Non-pigmented ciliary epithelial cell (primary cell): ENCODE measurements around the gene SLC2A3.
"Not testable (repeated sequence)": the region's sequence is repeated elsewhere in the genome, so short reads cannot be mapped to it uniquely, and the experiment has no call there.

ENCODE experiments used
- DNase-seq: peaks from one replicate; pipeline ENCODE4 v3.0.0-alpha.2; 2010; ENCODE audit warnings: low read depth

The SLC2A3 gene

GRCh38 chr12:7935590-7936581 is at the start of gene SLC2A3:
Gene SLC2A3 (minus strand): TSS chr12:7936187. CDS start chr12:7936034, 153 bp downstream.
- DNase-seq: peak; percentile 73

- DNase-seq: no peak
These were observed 48.9 kb upstream of the SLC2A3 start for GRCh38 chr12:7984900-7985299.

DNA sequence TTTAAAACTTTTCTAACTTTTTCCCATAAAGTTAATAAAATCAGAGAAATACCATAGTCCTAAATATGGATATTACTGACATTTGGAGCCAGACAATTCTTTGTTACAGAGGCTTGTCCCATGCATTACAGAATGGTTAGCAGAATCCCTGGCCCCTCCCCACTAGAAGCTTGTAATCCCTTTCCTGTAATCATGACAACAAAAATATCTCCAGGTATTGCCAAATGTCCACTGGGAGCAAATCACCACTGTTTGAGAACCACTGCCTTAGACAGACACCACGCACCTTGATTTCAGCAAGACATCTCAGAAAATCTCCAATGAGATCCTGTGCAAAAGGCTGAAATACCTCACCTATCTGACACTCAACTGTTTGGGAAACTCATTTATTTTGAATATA is 47.5 kb upstream of the SLC2A3 start:
- not testable (repeated sequence) for DNase-seq

- DNase-seq: not testable (repeated sequence)
These were observed 47.0 kb upstream of the SLC2A3 start for GRCh38 chr12:7983019-7983418.

DNA sequence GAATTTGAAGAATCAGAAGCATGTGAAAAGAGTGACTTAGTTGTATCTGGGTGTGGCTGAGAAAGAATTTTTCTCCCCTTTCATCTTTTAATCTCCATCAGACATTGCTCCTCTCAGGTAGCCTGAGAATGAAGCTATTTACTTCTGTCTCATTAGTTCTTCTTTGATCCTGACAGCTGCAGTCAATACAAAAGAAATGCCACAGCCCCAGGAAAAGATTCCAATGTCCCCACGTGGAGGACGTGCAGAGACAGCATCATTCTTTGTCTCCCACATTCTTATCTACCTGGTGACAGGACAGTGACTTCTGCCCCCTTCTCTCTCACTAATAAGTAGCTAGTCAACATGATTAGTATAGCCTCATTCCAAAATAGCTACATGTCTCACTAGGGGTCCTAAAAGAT is 46.3 kb upstream of the SLC2A3 start:
- DNase-seq: not testable (repeated sequence)

DNA sequence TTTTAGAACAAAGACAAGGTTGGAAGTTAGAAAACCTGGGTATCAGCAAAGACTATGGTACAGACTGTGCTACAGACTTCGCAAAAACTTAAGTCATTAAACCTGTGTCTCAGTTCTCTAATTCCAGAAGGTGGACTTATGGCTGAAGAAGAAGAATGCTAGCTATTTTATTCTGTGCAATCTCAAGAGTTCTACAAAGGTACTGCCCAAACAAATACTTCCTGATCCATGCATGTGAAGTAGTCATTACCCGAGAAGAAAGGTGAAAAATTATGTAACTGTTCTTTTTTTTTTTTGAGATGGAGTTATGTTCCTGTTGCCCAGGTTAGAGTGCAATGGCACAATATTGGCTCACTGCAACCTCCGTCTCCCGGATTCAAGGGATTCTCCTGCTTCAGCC is 45.5 kb upstream of the SLC2A3 start:
- no peak for DNase-seq

DNA sequence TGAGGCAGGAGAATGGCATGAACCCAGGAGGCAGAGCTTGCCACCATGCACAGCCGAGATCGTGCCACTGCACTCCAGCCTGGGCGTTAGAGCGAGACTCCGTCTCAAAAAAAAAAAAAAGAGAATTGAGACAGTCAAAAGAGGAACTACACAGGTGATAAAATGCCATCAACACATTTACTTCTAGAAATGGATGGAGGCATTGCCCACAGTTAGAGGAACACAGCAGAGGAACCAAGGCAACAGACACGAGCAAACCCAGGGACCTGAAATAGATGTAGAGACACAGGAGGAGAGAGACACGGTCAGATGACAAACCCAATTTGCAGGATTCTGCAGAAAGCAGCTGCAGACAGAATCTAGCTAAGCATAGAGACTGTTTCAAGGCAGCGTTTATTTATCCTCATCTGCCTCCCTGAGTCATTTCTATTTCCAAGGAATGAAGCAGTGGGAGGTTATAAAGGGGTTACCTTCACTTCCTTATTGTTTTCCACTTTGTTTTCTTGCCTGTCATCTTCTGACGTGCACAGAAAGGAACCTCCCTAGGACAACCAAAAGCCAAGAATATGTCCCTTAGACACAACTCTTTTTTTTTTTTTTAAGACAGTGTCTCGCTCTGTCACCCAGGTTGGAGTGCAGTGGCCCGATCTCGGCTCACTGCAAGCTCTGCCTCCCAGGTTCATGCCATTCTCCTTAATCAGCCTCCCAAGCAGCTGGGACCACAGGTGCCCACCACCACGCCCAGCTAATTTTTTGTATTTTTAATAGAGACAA is 41.6 kb upstream of the SLC2A3 start:
- DNase-seq: not testable (repeated sequence)

- no peak for DNase-seq
These were observed 37.5 kb upstream of the SLC2A3 start for GRCh38 chr12:7973457-7973825.

DNA sequence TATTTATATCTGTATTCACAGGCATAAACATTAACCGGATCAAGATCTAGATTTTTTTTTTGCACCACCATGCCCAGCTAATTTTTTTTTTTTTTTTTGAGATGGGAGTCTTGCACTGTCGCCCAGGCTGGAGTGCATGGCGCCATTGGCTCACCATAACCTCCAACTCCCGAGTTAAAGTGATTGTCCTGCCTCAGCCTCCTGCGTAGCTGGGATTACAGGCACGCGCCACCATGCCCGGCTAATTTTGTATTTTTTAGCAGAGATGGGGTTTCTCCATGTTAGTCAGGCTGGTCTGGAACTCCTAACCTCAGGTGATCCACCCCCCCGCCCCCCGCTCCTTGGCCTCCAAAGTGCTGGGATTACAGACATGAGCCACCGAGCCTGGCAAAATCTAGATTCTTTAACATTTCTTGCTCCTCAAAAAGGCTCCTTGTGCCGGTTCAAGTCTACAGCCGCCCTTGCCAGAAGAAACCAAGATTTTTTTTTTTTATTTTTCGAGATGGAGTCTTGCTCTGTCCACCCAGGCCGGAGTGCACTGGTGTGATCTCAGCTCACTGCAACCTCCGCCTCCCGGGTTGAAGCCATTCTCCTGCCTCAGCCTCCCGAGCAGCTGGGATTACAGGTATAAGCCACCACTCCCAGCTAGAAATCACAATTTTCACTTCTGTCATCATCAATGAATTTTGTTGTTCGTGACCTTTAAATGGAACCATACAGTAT is 36.9 kb upstream of the SLC2A3 start:
- no peak for DNase-seq

GRCh38 chr12:7972269-7972668 is 36.3 kb upstream of the SLC2A3 start:
- DNase-seq: not testable (repeated sequence)

DNA sequence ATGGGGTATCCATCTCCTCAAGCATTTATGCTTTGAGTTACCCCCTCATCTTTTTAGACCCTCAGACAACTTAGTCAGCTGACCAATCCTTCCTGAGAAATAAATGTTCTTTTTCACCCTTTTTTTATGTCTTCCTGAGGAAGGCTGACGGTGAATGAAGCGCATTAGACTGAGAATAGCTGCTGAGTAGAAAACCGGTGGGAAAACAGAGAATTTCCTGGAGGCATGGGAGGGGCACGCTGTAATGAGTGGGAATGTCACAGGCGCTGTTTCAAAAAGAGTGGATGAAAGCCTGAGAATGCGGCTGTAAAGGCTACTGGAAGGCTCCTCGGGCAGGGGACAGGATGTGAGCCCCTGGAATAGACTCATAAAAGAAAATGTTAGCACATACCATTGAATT is 35.8 kb upstream of the SLC2A3 start:
- DNase-seq: not testable (repeated sequence)

DNA sequence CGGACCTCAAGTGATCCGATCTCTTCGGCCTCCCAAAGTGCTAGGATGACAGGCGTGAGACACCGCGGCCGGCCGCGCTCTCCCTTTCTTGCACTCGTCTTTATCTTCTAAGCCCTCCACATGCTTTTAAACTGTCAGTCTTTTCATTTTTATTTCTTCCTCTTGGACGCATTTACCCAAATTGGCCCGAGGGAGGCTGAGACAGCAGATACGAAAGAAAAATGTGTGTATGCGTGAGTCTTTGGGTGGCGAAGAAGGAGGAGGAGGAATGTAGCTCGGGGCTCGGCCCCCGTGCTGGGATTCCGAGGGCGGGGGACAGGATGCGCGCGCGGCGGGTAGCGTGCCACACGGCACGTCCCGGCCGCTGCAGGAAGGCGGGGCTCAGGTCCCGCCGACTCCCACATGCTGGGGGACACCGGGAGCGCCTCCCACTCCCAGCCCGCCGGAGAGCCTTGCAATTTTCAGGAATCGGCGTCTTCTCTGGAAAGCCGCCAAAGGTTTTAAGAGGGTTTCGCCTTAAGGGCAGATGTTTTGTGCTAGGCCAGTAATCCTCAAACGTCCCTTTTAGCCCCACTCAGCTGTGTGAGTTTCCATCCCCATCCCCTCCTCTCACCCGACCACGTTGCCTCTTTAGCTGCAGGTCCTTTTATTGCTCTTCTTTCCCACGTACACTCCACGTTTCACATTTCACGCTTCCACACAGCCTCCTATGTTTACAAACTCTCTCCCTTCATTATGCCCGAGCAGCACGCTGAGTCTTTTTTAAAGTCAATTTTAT is 34.7 kb upstream of the SLC2A3 start:
- peak; percentile 67 for DNase-seq

DNA sequence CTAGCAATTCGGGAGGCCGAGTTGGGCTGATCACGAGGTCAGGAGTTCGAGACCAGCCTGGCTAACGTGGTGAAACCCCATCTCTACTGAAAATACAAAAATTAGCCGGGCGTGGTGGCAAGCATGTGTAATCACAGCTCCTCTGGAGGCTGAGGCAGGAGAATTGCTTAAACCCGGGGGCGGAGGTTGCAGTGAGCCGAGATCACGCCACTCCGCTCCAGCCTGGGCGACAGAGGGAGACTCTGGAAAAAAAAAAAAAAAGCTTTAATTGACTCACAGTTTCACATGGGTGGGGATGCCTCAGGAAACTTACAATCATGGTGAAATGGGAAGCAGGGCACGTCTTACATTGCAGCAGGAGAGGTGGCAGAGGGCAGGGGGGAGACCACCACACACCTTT is 30.6 kb upstream of the SLC2A3 start:
- no peak for DNase-seq

GRCh38 chr12:7964669-7965068 is 28.7 kb upstream of the SLC2A3 start:
- not testable (repeated sequence) for DNase-seq

DNA sequence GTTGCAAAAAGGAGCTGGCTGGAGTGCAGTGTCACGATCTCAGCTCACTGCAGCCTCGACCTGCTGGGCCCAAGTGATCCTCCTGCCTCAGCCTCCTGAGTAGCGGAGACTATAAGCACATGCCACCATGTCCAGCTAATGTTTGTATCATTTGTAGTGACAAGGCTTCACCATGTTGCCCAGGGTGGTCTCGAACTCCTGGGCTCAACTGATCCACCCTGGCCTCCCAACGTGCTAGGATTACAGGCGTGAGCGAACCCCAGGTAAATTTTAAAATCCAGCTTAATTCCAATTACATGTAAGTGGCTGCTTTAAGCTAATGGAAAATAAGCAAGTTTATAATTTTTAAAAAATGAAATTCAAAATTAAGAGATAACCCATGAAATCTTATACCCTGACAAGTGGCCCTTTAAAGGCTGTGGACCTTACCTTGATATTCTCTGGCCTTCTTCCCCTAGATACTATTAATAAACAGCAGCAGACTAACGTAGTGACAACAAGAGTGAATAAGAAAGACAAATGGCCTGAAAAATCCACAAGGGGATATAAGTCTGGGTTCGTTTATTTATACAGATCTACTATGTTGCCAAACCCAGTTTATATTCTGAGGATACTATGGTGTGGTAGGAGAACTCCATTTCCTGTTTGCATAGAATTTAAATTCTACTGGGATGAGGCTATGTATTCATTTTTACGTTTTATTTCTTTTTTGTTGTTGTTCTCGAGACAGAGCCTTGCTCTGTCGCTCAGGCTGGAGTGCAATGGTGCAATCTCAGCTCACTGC is 25.6 kb upstream of the SLC2A3 start:
- no peak for DNase-seq

DNA sequence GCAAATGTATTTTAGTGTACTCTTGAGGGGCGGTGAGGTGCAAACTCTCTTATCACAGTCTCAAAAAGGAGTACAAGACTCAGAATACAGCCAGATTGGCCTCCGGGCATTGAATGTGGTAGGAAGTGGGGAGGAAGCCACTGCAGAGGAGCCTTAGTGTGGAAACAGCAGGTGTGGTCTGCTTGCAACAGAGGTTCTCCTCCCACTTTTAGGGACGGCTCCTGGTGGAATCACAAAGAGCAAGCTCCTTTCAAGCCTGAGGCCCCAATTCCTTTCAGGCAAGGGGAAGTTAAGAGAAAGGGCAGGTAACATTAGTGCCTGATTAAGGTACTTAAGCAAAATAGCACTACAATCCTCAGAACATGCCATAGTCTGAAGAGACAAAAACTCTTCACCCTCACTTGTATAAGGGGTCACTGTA is 23.7 kb upstream of the SLC2A3 start:
- no peak for DNase-seq

- DNase-seq: no peak
These were observed 23.3 kb upstream of the SLC2A3 start for GRCh38 chr12:7959278-7959677.

DNA sequence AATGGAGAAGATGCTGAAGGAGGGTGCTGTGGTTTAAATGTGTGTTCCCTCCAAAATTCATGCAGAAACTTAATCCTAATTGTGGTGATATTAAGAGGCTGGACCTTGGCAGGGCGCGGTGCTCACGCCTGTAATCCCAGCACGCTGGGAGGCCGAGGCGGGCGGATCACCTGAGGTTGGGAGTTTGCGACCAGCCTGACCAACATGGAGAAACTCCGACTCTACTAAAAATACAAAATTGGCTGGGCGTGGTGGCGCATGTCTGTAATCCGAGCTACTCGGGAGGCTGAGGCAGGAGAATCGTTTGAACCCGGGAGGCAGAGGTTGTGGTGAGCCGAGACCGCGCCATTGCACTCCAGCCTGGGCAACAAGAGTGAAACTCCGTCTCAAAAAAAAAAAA is 18.9 kb upstream of the SLC2A3 start:
- not testable (repeated sequence) for DNase-seq

- not testable (repeated sequence) for DNase-seq
These were observed 18.4 kb upstream of the SLC2A3 start for GRCh38 chr12:7954418-7954817.

DNA sequence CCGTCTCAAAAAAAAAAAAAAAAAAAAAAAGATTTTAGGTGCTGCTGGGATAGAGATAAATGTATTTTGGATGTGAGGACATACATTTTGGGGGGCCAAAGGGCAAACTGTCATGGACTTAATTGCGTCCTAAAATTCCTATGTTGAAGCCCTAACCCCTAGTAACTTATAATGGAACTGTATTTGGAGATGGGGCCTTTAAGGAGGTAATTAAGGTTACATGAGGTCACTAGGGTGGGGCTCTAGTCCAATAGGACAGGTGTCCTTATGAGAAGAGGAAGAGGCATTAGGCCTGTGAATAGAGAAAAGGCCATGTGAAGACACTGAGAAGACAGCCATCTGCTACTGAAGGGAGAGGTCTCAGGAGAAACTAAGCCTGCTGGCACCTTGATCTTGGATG is 17.9 kb upstream of the SLC2A3 start:
- DNase-seq: not testable (repeated sequence)

GRCh38 chr12:7951671-7952070 is 15.7 kb upstream of the SLC2A3 start:
- DNase-seq: no peak
